Lower lobe of right lung (tissue), 2 donors: ENCODE results near the gene LSAMP. TPM values are rescaled to one million over a fixed set of nuclear protein-coding genes. Genes with fewer than 3 reads are reported as not detected.

Source experiments
- ATAC-seq, 2 donors: fragments of 200-7000 bp; cut with Tn5 transposase; one replicate each; pipeline ENCODE4 v1.9.1; 2020 to 2022; ENCODE audit warnings: mild to moderate bottlenecking in 2 of 2, moderate library complexity in 2 of 2
- DNase-seq: peaks from one replicate; pipeline ENCODE4 v3.0.0-alpha.2; 2020
- H3K27ac ChIP-seq: fragments of 200-600 bp; one replicate; pipeline ENCODE4 v1.8.0; 2022
- H3K27me3 ChIP-seq: fragments of 200-600 bp; one replicate; pipeline ENCODE4 v1.8.0; 2022; ENCODE audit warnings: low read depth
- H3K36me3 ChIP-seq: fragments of 200-600 bp; one replicate; pipeline ENCODE4 v1.8.0; 2022; ENCODE audit warnings: mild to moderate bottlenecking
- H3K4me1 ChIP-seq: fragments of 200-600 bp; one replicate; pipeline ENCODE4 v1.8.0; 2022
- H3K4me3 ChIP-seq: fragments of 200-600 bp; one replicate; pipeline ENCODE4 v1.8.0; 2022; ENCODE audit warnings: mild to moderate bottlenecking
- H3K9me3 ChIP-seq: fragments of 200-600 bp; one replicate; pipeline ENCODE4 v1.8.0; 2022
- CTCF ChIP-seq: fragments of 200-600 bp; IDR thresholded peaks from one replicate; pipeline ENCODE4 v1.8.0; 2022; ENCODE audit warnings: antibody characterized with exemption, mild to moderate bottlenecking
- intact Hi-C: fragments of 100-400 bp; cut with DNase I; formaldehyde crosslinking; loops from one replicate; pipeline ENCODE4 v1.11.0; 2022
- total RNA-seq: library from RNA; stranded (reverse); fragmentation: NEBNext Ultra II Directional; extraction: Animal tissue kit (Norgen Biotek cat#: 25700); gene quantifications from one replicate; pipeline ENCODE4 v1.2.1, GENCODE V29; 2021
- donor health status: DM: no; HTN: yes; CAD: no; lungs with severe emphysema.

The LSAMP gene
- total RNA-seq, 1 donor from 2014 or later, result 20.1 TPM

- TF ChIP-seq CTCF, result no peak
- DNase-seq, result no peak
- no peaks in the 10 kb centered on the region for H3K4me1 ChIP-seq
- H3K4me3 ChIP-seq, result no peak overlapping the region
- H3K27ac ChIP-seq, result no peak overlapping the region
- H3K27me3 ChIP-seq, result no peaks in the 10 kb centered on the region
- H3K9me3 ChIP-seq, result no peaks in the 10 kb centered on the region
- intact Hi-C loops, result no loop called here
- ATAC-seq, result no peak
- H3K36me3 ChIP-seq, result no peaks in the 10 kb centered on the region
Measured at GRCh38 chr3:116474032-116474780, 28.9 kb upstream of the LSAMP start.

GRCh38 chr3:116473602-116474001 lies 28.3 kb upstream of the LSAMP start:
- Histone ChIP-seq H3K27ac (no peak overlapping the region), H3K4me1 (no peaks in the 10 kb centered on the region), H3K4me3 (no peak overlapping the region), H3K9me3 (no peaks in the 10 kb centered on the region), H3K36me3 (no peaks in the 10 kb centered on the region), H3K27me3 (no peaks in the 10 kb centered on the region)
- TF ChIP-seq CTCF, result no peak
- no peak for DNase-seq
- ATAC-seq, result no peak
- intact Hi-C loops, result no loop called here

- H3K36me3 ChIP-seq, result no peaks in the 10 kb centered on the region
- no peak overlapping the region for H3K27ac ChIP-seq
- intact Hi-C loops, result no loop called here
- no peaks in the 10 kb centered on the region for H3K9me3 ChIP-seq
- H3K4me3 ChIP-seq, result no peak overlapping the region
- H3K4me1 ChIP-seq, result no peaks in the 10 kb centered on the region
- no peak for TF ChIP-seq CTCF
- ATAC-seq (no peak), DNase-seq (no peak)
- H3K27me3 ChIP-seq, result no peaks in the 10 kb centered on the region
Measured at GRCh38 chr3:116470605-116471197, 25.4 kb upstream of the LSAMP start.

GRCh38 chr3:116469546-116469945 lies 24.3 kb upstream of the LSAMP start:
- TF ChIP-seq CTCF, result no peak
- ATAC-seq (no peak), DNase-seq (no peak)
- Histone ChIP-seq H3K27me3 (no peaks in the 10 kb centered on the region), H3K4me3 (no peak overlapping the region), H3K4me1 (no peaks in the 10 kb centered on the region), H3K27ac (no peak overlapping the region), H3K36me3 (no peaks in the 10 kb centered on the region), H3K9me3 (no peaks in the 10 kb centered on the region)
- intact Hi-C loops, result no loop called here

DNA sequence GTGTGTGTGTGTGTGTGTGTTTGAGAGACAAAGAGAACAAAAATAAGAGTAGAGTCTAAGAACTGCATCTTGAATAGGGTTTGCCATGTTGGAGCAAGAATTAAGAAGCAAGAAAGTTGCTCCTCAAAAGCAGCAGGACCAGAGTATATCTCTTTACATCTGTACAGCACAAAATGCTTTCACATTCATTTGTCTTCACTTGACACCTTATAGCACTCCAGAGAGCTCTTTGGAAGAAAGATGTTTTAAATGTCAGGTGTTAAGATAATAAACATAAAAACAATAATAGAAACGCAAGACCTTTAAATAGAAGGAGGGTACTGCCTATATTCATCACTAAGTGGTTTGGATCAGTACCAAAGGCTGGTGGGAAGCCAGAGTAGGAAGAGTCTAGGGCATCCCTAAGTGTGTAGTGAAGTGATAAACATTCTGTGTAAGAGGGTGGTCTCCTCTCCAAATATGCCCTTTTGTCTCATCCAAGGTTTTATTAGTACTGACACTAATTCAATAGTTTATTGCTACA lies 19.1 kb upstream of the LSAMP start:
- Histone ChIP-seq H3K4me3 (no peak overlapping the region), H3K9me3 (no peaks in the 10 kb centered on the region), H3K27me3 (no peaks in the 10 kb centered on the region), H3K36me3 (no peaks in the 10 kb centered on the region), H3K4me1 (no peaks in the 10 kb centered on the region), H3K27ac (no peak overlapping the region)
- ATAC-seq (no peak), DNase-seq (no peak)
- intact Hi-C loops, result no loop called here
- TF ChIP-seq CTCF, result no peak
